A549 treated with ZK216348 at 1 μM for 4 hours (cell line): ENCODE data around the gene NIPSNAP3A. TPM values are rescaled to one million over a fixed set of nuclear protein-coding genes. Genes with fewer than 3 reads are reported as not detected.

Experiments used
- total RNA-seq: library from RNA; stranded (reverse); fragments of 200-300 nt; extraction: Qiagen RNA extraction; gene quantifications from 5 replicates; pipeline ENCODE4 v1.2.3, GENCODE V29; 2022; ENCODE audit warnings: low read depth

NIPSNAP3A gene
- 10.5 to 17.0 TPM (median 14.8 TPM) in 5 replicates for total RNA-seq

DNA sequence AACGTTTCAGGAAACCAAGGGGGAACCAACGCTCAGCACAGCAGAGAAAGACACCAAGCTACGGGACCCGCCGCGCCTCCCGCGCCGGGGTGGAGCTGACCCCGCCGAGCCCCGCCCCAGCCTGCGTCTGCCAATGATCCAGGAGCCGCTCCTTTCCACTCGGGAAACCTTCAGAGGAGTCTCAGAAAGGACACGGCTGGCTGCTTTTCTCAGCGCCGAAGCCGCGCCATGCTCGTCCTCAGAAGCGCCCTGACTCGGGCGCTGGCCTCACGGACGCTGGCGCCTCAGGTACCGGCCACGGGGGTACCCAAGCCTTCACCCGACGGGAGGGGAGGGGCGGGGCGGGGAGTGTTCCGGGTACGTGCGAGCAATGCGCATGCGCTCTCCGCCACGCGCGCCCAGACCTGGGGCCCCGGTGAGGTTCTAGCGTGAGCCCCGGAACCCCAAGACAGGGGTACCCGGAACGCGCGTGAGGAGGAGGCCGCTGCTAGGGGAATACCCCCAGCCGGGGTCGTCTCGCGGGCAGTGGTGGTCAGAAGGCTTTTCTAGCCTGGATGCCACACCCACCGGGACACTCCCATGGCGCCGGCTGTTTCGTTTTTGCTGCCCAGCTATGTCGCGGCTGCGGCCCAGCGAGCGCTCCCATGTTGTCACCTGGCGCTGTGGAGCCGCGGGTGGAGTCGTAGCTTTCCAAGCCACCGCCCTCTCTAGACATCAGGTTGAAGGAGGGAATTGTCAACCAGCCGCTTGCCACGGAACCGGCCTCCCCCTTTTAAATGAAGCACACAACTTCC is at the start of gene NIPSNAP3A:
Gene NIPSNAP3A (plus strand): TSS at position 119 of the 794 bp plus-strand sequence. CDS start 110 bp downstream, at position 229.

Other genes starting within 250 kb of the NIPSNAP3A start
- not detected in 5 replicates for gene OR13F1, start 243.4 kb upstream of the NIPSNAP3A start, total RNA-seq
- gene OR13C4, start 220.5 kb upstream of the NIPSNAP3A start, total RNA-seq: not detected in 5 replicates
- not detected in 5 replicates for gene OR13C3, start 210.8 kb upstream of the NIPSNAP3A start, total RNA-seq
- gene OR13C8, start 178.5 kb upstream of the NIPSNAP3A start, total RNA-seq: not detected in 5 replicates
- not detected in 5 replicates for gene OR13C5, start 148.3 kb upstream of the NIPSNAP3A start, total RNA-seq
- gene OR13C2, start 142.1 kb upstream of the NIPSNAP3A start, total RNA-seq: not detected in 5 replicates
- gene OR13C9, start 129.5 kb upstream of the NIPSNAP3A start, total RNA-seq: not detected in 5 replicates
- not detected in 5 replicates for gene OR13D1, start 53.2 kb upstream of the NIPSNAP3A start, total RNA-seq
- 0.46 to 0.87 TPM (median 0.83 TPM) in 5 replicates for gene NIPSNAP3B, start 16.4 kb downstream of the NIPSNAP3A start, total RNA-seq
- gene ABCA1, start 180.5 kb downstream of the NIPSNAP3A start, total RNA-seq: 3.3 to 5.2 TPM (median 4.7 TPM) in 5 replicates